GM19238 (cell line): ENCODE measurements around the gene MSI2.

Source experiments
- DNase-seq: peaks from one replicate; pipeline ENCODE4 v3.0.0; 2011; ENCODE audit warnings: low spot score; ENCODE audit not compliant: insufficient read length

MSI2 gene

GRCh38 chr17:57432507-57433277 lies 176.4 kb downstream of the MSI2 start:
- DNase-seq, result no peak

GRCh38 chr17:57433452-57433851 lies 177.1 kb downstream of the MSI2 start:
- DNase-seq, result no peak

GRCh38 chr17:57434361-57434760 lies 178.0 kb downstream of the MSI2 start:
- DNase-seq, result no peak

GRCh38 chr17:57436565-57436964 lies 180.2 kb downstream of the MSI2 start:
- DNase-seq, result no peak

DNA sequence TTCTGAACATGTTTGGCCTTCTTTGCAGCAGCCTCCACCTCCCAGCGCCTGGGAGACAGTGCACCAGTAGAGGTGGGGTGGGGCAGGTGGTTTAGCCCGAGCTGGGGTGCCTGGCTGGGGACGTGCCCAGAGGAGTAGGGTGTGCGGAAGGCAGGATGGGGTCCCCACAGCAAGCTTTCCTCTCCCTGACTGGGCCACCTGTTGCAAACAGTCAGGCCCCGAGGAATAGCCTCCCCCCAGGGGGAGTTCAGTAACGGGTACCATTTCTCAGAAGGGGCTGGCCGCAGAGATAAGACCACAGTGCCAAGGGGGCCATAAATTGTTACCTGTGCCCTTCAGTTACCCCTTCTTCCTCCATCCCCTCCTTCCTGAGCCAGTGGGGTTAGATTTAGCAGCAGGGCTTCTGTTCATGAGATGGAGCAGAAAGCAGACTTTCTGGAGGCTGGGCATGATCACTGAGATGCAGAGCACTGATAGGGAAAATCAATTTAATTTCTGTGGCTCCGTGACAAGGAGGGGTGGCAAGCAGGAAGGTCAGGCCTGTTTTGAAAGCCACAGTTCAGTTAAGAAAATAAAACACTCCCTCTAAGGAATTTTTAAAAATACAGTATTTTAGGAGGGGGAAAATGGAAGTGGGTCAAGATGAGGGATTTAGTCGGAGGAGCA lies 181.9 kb downstream of the MSI2 start:
- DNase-seq, result no peak

DNA sequence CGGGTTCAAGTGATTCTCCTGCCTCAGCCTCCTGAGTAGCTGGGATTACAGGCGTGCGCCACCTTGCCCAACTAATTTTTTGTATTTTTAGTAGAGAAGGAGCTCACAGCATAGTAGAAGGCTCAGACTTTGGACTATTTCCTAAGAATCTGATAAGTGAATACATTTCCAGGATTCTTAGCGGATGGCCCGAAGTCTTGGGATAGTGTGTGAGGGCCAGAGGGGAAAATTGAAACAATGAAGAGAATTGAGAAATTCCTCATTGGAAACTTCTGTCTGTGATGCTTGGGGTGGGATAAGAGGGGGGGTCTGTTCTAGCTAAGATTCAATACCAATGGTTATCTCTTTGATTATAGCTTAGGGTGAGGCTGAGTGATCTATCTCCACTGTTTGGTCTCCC lies 183.3 kb downstream of the MSI2 start:
- DNase-seq, result no peak

- DNase-seq, result no peak
Observed at GRCh38 chr17:57440522-57441269, 184.4 kb downstream of the MSI2 start.

- DNase-seq, result no peak
Observed at GRCh38 chr17:57441270-57441600, 184.9 kb downstream of the MSI2 start.

- DNase-seq, result no peak
Observed at GRCh38 chr17:57442401-57442823, 186.1 kb downstream of the MSI2 start.

- DNase-seq, result no peak
Observed at GRCh38 chr17:57442914-57443571, 186.7 kb downstream of the MSI2 start.

- DNase-seq, result no peak
Observed at GRCh38 chr17:57443781-57444180, 187.5 kb downstream of the MSI2 start.

DNA sequence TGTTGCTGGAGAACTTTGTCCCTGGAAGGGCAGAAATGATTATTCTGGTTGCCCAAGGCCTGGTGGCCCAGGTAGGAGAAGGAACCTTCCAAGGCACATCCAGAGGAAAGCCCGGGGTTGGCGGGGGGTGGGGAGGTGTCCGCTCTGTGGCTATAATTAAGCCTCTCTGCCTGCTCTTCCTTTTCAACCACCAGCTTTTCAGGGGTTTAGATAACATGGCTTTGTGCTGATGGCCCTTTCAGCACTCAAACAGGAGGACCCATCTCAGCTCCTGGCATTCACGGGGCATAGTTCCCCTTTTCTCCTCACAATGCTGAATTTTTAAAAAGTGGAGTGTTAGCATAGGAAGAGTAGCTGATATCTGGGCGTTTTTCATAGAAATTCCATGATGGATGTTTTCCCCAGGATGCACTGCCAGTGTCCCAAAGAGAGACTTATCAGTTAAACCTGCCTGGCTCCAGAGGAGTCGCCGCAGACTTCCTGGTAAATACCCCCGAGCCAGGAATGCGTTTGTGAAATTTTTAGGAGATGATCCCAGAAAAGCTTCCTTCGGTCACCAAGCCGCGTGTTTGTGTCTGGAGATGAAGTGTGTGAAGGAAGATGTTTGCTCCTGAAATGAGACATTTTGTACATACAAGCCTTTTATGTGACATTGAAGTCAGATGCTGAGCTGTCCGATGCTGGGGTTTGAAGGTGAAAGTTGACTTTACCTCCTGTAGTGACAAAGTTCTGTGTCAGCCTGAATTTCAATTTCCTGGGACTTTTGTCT lies 188.5 kb downstream of the MSI2 start:
- no peak for DNase-seq

GRCh38 chr17:57445772-57446472 lies 189.6 kb downstream of the MSI2 start:
- no peak for DNase-seq

GRCh38 chr17:57447357-57447989 lies 191.2 kb downstream of the MSI2 start:
- DNase-seq, result no peak

- DNase-seq, result no peak
Observed at GRCh38 chr17:57447990-57448758, 191.9 kb downstream of the MSI2 start.

DNA sequence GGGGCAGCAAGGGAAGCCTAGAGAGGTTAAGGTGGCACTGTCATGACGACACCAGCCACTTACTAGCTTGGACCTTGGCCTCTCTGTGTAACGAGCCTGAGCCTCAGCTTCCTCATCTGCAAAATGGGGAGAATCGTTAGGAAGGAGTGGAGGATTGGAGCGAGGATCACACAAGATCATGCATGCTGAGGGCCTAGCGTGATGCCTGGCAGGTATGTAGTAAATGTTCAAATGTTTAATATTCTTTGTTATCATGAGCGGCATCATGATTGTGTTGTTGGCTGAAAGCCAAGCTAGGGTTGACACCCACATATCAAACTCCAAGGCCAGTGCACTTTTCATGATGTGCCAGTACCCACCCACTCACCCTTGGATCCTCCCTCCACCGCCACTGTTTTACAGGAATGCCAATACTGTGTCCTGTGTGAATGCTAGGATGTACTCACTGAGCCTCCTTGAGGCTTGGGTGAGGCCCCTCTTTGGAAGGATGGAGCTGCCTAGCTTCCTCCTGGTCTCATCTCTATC lies 192.5 kb downstream of the MSI2 start:
- no peak for DNase-seq

- DNase-seq, result no peak
Observed at GRCh38 chr17:57451191-57451590, 194.9 kb downstream of the MSI2 start.

GRCh38 chr17:57451643-57452042 lies 195.3 kb downstream of the MSI2 start:
- no peak for DNase-seq

DNA sequence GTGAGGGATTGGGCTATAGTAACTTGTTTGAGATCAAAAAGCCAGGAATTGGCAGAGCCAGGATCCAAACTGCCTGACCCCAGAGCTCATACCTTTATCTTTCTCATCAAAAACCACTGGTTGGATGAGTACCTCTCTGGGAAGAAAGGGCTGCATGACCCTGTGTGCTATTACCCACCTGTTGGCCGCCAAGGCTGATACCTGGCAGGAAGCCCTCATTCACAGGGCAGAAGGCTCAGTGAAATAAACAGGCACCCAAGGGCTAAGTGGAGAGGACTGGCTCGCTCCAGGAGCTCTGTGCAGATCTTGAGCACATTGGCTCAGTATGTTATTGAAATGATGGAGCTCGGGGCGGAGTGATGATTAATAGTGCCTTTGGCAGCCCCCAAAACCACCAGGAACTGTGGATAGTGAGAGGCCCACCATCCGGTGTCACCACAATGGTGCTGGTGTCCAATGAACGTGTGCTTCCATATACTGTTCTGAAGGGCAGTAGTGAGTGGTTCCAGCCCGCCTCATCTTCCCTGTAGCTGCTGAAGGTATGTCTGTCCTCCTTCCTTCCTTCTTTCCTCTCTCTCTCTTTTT lies 197.6 kb downstream of the MSI2 start:
- DNase-seq, result no peak
